Testis (tissue), 2 donors: Measurements from ENCODE around the gene SPOCK2.

Experiments
- CTCF ChIP-seq, 3 experiments: fragments of 450-650 bp in 2 of 3; fragments of 200-600 bp in 1 of 3; sonication (generic) in 1 of 3; IDR thresholded peaks; one replicate each; pipeline ENCODE4 v1.5.1; 2016 to 2019; ENCODE audit warnings: antibody characterized with exemption in 3 of 3, mild to moderate bottlenecking in 2 of 3, moderate library complexity in 1 of 3
- POLR2A ChIP-seq: fragments of 450-650 bp; IDR thresholded peaks from one replicate; pipeline ENCODE4 v1.6.1; 2017; ENCODE audit warnings: antibody characterized with exemption, mild to moderate bottlenecking, moderate library complexity

- no peak for TF ChIP-seq CTCF (IDR thresholded peaks at IDR 0.05)
- TF ChIP-seq POLR2A, result no peak
Observed at GRCh38 chr10:72104472-72105097, 16.2 kb upstream of the SPOCK2 start.
